Measurements from ENCODE around the gene CLEC16A.

Gene CLEC16A

DNA sequence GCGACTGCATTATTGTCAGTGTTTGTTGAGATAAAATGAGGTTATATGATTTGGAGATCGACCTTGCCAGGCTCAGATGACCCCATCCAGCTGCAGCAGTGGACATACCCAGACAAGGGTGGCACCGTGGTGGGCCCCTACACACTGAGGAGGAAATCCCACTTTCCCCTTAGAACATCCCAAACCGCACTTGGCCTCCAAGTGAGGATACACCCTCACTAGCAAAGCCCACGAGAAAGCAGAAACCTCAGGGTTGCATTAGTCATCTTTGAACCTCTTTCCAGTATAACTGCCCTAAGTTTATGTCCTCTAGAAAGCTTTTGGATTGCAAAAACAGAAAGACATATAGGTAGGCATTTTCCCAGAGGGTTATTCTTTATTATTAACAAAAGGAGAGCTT is 101.5 kb downstream of the CLEC16A start:
- no peak for DNase-seq (ENCODE audit: low spot score)

GRCh38 chr16:11046382-11046931 is 102.1 kb downstream of the CLEC16A start:
- no peak for DNase-seq (ENCODE audit: low spot score)

GRCh38 chr16:11047057-11047456 is 102.7 kb downstream of the CLEC16A start:
- DNase-seq (ENCODE audit: low spot score) = no peak

- no peak for DNase-seq (ENCODE audit: low spot score)
Observed at GRCh38 chr16:11047939-11048800, 103.8 kb downstream of the CLEC16A start.

GRCh38 chr16:11049396-11050059 is 105.2 kb downstream of the CLEC16A start:
- DNase-seq (ENCODE audit: low spot score) = no peak

- DNase-seq (ENCODE audit: low spot score) = no peak
Observed at GRCh38 chr16:11050536-11050935, 106.2 kb downstream of the CLEC16A start.

DNA sequence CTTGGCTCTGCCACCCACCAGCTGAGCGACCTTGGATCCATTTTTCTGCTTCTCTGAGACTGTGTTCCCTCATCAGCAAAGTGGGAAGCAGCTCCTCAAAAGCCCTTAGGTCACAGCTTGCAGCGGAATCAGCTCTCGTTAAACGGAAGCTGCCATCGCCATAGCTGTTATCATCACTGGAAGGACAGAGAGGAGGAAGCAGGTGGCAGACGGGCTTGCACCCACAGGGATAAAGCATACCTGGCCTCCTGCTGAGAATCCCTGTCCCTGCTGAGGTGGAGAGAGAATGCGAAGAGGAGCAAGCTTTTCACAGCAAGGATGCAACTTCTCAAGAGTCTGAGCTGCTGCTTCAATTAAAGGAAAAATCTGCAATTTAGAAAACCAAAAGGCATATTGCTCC is 106.6 kb downstream of the CLEC16A start:
- DNase-seq (ENCODE audit: low spot score) = no peak

DNA sequence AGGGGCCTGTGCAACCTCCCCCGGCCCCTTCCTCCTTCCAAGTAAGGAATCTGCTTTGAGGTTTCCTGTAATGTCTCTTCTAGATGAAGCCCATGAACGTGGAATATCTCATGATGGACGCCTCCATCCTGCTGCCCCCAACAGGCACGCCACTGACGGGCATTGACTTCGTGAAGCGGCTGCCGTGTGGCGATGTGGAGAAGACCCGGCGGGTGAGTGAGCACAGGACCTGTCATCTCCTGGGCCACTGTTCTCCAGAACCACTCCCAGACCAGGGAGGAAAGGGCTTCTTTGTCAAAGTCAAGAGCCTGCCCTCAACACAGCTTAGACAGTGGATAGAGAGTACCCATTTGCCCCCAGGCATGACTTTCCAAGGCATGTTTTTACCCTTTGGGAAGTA is 107.1 kb downstream of the CLEC16A start:
- no peak for DNase-seq (ENCODE audit: low spot score)

GRCh38 chr16:11051879-11052808 is 107.8 kb downstream of the CLEC16A start:
- DNase-seq (ENCODE audit: low spot score) = no peak

DNA sequence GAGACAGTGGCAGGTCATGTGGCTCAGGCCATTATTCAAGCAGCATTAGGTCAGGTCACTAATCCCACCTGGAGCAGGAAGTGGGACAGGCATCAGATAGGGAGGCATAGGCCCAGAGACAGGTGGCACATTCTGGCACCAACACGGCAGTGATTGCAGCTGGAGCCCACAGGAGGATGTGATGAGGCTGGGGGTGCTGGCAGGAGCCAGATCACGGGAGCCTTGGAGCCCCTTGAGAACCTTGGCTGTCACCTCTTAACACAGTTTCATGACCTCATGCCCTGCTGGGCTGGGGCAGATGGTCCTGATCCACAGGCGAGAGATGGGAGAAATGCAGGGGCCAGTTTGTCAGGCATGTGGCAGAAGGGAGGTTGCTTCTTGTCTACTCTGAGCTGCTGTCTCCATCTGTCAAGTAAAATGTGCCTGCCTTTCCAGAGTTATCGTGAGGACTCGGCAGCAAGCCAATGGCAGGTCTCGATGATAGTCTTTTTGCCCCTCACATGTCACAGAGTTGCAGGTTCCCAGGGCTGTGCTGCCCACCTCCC is 109.6 kb downstream of the CLEC16A start:
- DNase-seq (ENCODE audit: low spot score) = no peak

DNA sequence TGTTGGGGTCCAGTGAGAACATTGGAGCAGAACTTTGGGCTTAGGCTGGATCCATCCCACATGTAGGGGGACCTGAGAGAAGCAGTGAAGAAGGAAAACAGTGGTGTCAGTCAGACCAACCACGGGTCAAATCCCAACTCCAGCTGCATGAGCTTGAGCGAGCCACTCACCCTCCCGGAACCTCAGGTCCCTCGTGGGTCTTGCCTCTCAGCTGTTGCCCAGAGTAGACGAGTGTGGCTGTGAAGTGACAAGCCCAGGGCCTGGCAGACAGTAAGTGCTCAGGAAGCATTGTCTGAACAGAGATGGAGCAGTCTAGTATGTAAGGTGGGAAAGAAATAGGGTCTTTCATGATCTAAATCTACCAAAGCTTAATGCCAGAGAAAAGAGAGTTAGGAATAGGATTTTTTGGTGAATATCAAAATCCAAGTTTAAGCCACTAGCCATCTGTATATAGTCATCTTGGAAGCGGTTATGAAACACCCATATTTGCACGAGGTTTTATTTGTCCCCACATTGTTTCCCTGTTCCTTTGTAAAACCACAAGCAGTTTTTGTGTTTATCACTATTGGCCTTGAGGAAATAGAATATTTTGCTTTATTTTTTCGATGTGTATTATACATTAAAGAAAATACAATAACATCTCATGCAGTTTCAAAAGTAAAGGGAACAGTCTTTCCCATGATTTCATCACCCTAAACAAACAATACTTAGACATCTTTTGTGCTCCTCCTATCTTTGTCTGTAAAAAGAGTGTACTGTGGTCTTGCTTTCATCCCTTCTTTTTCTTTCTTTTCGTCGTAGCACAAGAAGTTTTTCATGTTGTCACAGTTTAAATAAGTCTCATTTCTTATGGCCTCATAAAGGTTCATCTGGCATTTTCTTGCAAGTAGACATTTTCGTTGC is 112.0 kb downstream of the CLEC16A start:
- DNase-seq (ENCODE audit: low spot score) = no peak

DNA sequence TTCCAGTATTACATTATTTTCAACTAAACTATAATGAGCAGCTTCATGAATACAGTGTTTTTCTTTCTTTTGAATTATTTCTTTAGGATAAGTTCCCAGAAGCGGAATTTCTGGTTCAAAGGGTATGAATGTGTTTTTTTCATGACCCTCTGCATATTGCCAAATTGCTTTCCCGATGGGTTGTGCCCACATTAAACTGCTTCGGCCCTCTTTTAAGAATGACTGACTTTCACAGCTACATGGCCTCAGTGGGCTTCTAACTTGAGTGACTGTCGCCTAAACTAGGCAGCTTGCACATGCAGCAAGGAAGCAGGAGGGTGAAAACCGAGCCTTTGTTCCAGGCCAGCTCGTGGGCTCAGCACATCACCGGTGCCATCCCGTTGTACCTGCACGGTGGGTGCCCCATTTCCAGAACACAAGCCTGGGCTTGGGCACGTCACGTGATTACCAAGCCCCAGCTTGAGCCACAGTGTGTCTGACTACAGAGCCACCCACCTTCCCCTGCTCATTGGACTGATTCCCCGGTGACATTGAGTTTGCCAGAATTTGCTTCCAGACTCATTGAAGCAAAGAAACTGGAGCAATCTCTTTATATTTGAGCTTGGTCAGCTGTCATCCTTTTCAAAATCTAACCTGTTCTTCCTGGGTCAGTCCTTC is 112.8 kb downstream of the CLEC16A start:
- DNase-seq (ENCODE audit: low spot score) = no peak

- no peak for DNase-seq (ENCODE audit: low spot score)
Observed at GRCh38 chr16:11057711-11058345, 113.5 kb downstream of the CLEC16A start.

DNA sequence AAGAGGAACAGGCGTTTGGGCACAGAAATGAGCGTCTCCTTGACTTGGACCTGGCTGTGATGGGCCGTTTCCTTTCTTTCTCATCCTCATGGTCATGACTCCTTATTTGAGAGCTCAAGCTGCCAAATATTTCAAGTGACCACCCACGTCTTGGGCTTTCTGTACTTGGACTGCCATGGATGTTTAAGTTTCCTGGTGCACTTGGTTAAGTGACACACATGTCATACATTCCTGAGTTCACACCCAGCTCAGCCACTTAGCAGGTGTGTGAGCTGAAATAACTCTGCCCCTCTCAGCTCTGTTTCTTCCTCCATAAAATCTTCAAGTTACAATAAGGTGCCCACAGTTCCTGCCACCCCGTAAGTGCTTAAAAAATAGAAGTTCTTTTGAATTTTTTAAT is 114.5 kb downstream of the CLEC16A start:
- DNase-seq (ENCODE audit: low spot score) = no peak

- no peak for DNase-seq (ENCODE audit: low spot score)
Observed at GRCh38 chr16:11059588-11059987, 115.2 kb downstream of the CLEC16A start.

GRCh38 chr16:11060364-11060763 is 116.0 kb downstream of the CLEC16A start:
- no peak for DNase-seq (ENCODE audit: low spot score)

DNA sequence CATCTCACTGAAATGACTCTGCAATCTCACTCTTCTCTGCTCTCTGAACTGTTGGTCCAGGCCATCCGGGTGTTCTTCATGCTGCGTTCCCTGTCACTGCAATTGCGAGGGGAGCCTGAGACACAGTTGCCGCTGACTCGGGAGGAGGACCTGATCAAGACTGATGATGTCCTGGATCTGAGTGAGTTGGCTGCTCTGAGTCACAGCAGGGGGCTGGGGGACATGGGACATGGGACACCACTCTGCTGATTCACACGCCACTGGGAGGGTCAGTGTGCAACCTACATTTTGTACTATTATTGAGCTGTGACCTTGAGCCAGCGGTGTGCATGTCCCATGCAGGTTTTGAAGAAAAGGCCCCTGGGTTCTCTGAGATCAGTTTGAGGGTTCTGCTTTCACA is 116.5 kb downstream of the CLEC16A start:
- no peak for DNase-seq (ENCODE audit: low spot score)

DNA sequence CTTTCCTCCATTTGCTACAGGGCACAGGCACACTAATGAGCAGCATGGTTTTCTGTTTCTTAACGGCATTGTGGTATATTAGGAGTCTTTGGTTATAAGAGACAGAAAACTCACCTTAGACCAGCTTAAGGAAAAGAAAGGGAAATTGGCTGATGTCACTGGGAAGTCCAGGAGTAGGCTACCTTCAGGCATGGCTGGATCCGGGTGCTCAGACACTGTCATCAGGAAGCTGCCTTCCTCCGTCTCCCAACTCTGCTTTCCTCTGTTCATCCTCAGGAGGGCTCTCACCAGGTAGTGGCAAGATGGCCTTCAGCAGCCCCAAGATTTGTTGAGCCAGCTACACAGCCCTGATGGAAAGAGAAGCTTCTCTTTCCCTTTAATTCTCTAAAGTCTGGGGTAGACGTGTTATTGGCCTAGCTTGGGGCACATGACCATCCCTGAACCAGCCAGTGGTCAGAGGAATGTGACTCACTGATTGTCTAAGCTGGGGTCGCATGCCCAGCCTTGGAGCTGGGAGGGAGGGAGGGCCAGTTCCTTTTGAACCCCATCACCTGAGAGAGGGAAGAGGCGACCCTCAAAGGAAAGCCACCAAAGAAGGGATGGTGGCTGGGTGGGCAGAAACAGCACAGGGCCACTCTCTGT is 117.4 kb downstream of the CLEC16A start:
- DNase-seq (ENCODE audit: low spot score) = no peak
